Measurements from ENCODE around the gene ROBO1.

Gene ROBO1

DNA sequence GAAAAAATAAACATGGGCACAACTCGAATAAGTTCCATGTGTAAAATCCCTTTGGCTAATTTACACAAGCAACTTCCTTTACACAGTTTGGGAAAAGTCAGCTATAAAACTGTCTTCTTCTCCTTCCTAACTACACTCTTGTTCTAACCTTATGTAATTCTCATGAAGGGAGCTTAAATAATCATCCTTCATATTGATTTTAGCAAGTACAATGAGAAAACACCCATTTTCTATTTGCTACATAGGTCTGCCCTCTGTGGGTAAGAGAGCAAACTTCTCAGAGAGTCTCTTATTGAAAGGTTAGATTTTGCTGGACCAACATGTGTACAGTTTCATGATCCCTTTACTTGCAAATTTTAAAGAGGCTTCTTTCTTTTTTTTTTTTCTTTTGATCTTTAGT, 398.5 kb downstream of the ROBO1 start:
- ATAC-seq (ENCODE audit: insufficient read depth, low read depth) (no peak), DNase-seq (no peak)
- Histone ChIP-seq H4K20me1 (ENCODE audit: insufficient read depth, low read length) (no peaks in the 10 kb centered on the region), H2AFZ (ENCODE audit: low read depth, low read length) (no peak overlapping the region), H3K79me2 (ENCODE audit: insufficient read depth, low read length) (no peaks in the 10 kb centered on the region), H3K27ac (ENCODE audit: low read length) (no peak overlapping the region), H3K4me3 (ENCODE audit: low read depth in 1 of 2, low read length in 2 of 2) (no peak overlapping the region), H3K4me1 (ENCODE audit: insufficient read depth, low read length) (no peaks in the 10 kb centered on the region), H3K9me3 (ENCODE audit: insufficient read depth, low read length, severe bottlenecking) (no peaks in the 10 kb centered on the region), H3K27me3 (ENCODE audit: insufficient read depth, low read length, poor library complexity) (no peaks in the 10 kb centered on the region), H3K4me2 (ENCODE audit: insufficient read depth, low read length) (no peak overlapping the region), H3K9ac (ENCODE audit: low read depth, low read length) (no peak overlapping the region), H3K36me3 (ENCODE audit: insufficient read depth, low read length) (no peaks in the 10 kb centered on the region)
- TF ChIP-seq, protein P1, sequence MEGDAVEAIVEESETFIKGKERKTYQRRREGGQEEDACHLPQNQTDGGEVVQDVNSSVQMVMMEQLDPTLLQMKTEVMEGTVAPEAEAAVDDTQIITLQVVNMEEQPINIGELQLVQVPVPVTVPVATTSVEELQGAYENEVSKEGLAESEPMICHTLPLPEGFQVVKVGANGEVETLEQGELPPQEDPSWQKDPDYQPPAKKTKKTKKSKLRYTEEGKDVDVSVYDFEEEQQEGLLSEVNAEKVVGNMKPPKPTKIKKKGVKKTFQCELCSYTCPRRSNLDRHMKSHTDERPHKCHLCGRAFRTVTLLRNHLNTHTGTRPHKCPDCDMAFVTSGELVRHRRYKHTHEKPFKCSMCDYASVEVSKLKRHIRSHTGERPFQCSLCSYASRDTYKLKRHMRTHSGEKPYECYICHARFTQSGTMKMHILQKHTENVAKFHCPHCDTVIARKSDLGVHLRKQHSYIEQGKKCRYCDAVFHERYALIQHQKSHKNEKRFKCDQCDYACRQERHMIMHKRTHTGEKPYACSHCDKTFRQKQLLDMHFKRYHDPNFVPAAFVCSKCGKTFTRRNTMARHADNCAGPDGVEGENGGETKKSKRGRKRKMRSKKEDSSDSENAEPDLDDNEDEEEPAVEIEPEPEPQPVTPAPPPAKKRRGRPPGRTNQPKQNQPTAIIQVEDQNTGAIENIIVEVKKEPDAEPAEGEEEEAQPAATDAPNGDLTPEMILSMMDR (IDR thresholded peaks at IDR 0.05; ENCODE audit: borderline replicate concordance, extremely low read depth, low read length, poor library complexity, severe bottlenecking) = no peak
- TF ChIP-seq EZH2 (IDR thresholded peaks at IDR 0.05; ENCODE audit: borderline replicate concordance, low read depth, low read length, severe bottlenecking) = no peak

DNA sequence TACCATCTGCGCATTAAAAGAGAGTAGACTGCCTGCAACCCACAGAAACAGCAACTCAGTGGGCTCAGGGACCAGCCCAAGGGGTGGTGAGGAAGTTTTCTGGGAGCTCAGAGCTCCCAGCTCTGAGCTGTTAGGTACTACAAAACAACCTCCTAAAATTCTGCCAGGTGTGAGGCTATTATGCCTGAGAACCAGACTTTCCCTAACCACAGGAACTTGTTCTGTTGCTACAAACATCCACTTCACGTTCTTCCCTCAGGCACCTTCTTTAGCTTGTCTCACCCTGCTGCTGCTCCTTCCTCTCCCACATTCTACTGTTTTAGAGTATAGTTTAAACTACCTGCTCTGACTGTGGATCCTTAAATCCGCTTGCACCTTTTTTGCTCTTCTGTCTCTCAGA, 399.4 kb downstream of the ROBO1 start:
- H3K4me2 ChIP-seq (ENCODE audit: insufficient read depth, low read length) = no peak overlapping the region
- no peaks in the 10 kb centered on the region for H4K20me1 ChIP-seq (ENCODE audit: insufficient read depth, low read length)
- no peaks in the 10 kb centered on the region for H3K27me3 ChIP-seq (ENCODE audit: insufficient read depth, low read length, poor library complexity)
- no peak overlapping the region for H3K27ac ChIP-seq (ENCODE audit: low read length)
- no peak overlapping the region for H2AFZ ChIP-seq (ENCODE audit: low read depth, low read length)
- DNase-seq (no peak), ATAC-seq (ENCODE audit: insufficient read depth, low read depth) (no peak)
- no peaks in the 10 kb centered on the region for H3K36me3 ChIP-seq (ENCODE audit: insufficient read depth, low read length)
- H3K9me3 ChIP-seq (ENCODE audit: insufficient read depth, low read length, severe bottlenecking) = no peaks in the 10 kb centered on the region
- TF ChIP-seq, protein P1 (IDR thresholded peaks at IDR 0.05; ENCODE audit: borderline replicate concordance, extremely low read depth, low read length, poor library complexity, severe bottlenecking) = no peak
- no peak for TF ChIP-seq EZH2 (IDR thresholded peaks at IDR 0.05; ENCODE audit: borderline replicate concordance, low read depth, low read length, severe bottlenecking)
- H3K79me2 ChIP-seq (ENCODE audit: insufficient read depth, low read length) = no peaks in the 10 kb centered on the region
- no peaks in the 10 kb centered on the region for H3K4me1 ChIP-seq (ENCODE audit: insufficient read depth, low read length)
- no peak overlapping the region for H3K4me3 ChIP-seq (ENCODE audit: low read depth in 1 of 2, low read length in 2 of 2)
- H3K9ac ChIP-seq (ENCODE audit: low read depth, low read length) = no peak overlapping the region

DNA sequence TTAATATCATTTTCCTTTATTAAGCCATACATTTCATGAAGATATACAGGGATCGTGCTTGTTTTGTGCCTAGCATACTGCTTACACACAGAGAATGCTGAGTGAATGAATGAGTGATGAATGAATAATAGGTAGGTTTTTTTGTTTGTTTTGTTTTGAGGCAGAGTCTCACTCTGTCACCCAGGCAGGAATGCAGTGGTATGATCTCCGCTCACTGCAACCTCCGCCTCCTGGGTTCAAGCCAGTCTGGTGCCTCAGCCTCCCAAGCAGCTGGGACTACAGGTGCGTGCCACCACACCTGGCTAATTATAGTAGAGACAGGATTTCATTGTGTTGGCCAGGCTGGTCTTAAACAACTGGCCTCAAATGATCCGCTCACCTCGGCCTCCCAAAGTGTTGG, 400.0 kb downstream of the ROBO1 start:
- Histone ChIP-seq H3K9ac (ENCODE audit: low read depth, low read length) (no peak overlapping the region), H3K4me3 (ENCODE audit: low read depth in 1 of 2, low read length in 2 of 2) (no peak overlapping the region), H3K79me2 (ENCODE audit: insufficient read depth, low read length) (no peaks in the 10 kb centered on the region), H3K36me3 (ENCODE audit: insufficient read depth, low read length) (no peaks in the 10 kb centered on the region), H3K4me1 (ENCODE audit: insufficient read depth, low read length) (no peaks in the 10 kb centered on the region), H2AFZ (ENCODE audit: low read depth, low read length) (no peak overlapping the region), H3K9me3 (ENCODE audit: insufficient read depth, low read length, severe bottlenecking) (no peaks in the 10 kb centered on the region), H3K27ac (ENCODE audit: low read length) (no peak overlapping the region), H3K27me3 (ENCODE audit: insufficient read depth, low read length, poor library complexity) (no peaks in the 10 kb centered on the region), H3K4me2 (ENCODE audit: insufficient read depth, low read length) (no peak overlapping the region), H4K20me1 (ENCODE audit: insufficient read depth, low read length) (no peaks in the 10 kb centered on the region)
- TF ChIP-seq, protein P1 (IDR thresholded peaks at IDR 0.05; ENCODE audit: borderline replicate concordance, extremely low read depth, low read length, poor library complexity, severe bottlenecking) = no peak
- no peak for TF ChIP-seq EZH2 (IDR thresholded peaks at IDR 0.05; ENCODE audit: borderline replicate concordance, low read depth, low read length, severe bottlenecking)
- no peak for DNase-seq
- no peak for ATAC-seq (ENCODE audit: insufficient read depth, low read depth)

DNA sequence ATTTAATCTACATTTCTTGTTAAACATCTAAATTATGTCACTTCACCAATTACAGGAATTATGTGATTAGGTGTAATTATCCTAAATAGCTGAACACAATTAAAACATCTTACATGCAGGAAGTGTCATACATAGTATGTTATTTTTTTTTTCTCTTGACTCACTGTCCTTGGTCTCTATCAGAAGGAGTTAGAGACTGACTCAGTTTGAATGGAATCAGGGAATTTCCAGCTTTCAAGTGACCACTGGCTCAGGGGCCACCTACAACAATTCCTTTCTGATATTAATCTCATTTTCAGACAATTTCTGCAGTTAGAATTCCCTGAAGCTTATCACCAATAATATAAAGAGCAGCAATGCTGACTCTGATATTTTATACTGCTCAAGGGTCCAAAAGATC, 400.7 kb downstream of the ROBO1 start:
- no peak overlapping the region for H3K4me3 ChIP-seq (ENCODE audit: low read depth in 1 of 2, low read length in 2 of 2)
- H4K20me1 ChIP-seq (ENCODE audit: insufficient read depth, low read length) = no peaks in the 10 kb centered on the region
- no peaks in the 10 kb centered on the region for H3K4me1 ChIP-seq (ENCODE audit: insufficient read depth, low read length)
- no peak overlapping the region for H3K9ac ChIP-seq (ENCODE audit: low read depth, low read length)
- H3K4me2 ChIP-seq (ENCODE audit: insufficient read depth, low read length) = no peak overlapping the region
- no peaks in the 10 kb centered on the region for H3K9me3 ChIP-seq (ENCODE audit: insufficient read depth, low read length, severe bottlenecking)
- H3K36me3 ChIP-seq (ENCODE audit: insufficient read depth, low read length) = no peaks in the 10 kb centered on the region
- DNase-seq (no peak), ATAC-seq (ENCODE audit: insufficient read depth, low read depth) (no peak)
- no peaks in the 10 kb centered on the region for H3K27me3 ChIP-seq (ENCODE audit: insufficient read depth, low read length, poor library complexity)
- TF ChIP-seq, protein P1 (IDR thresholded peaks at IDR 0.05; ENCODE audit: borderline replicate concordance, extremely low read depth, low read length, poor library complexity, severe bottlenecking) = no peak
- no peak for TF ChIP-seq EZH2 (IDR thresholded peaks at IDR 0.05; ENCODE audit: borderline replicate concordance, low read depth, low read length, severe bottlenecking)
- no peaks in the 10 kb centered on the region for H3K79me2 ChIP-seq (ENCODE audit: insufficient read depth, low read length)
- H3K27ac ChIP-seq (ENCODE audit: low read length) = no peak overlapping the region
- H2AFZ ChIP-seq (ENCODE audit: low read depth, low read length) = no peak overlapping the region
